Measurements from ENCODE around the gene DUOXA1.

DUOXA1 gene

DNA sequence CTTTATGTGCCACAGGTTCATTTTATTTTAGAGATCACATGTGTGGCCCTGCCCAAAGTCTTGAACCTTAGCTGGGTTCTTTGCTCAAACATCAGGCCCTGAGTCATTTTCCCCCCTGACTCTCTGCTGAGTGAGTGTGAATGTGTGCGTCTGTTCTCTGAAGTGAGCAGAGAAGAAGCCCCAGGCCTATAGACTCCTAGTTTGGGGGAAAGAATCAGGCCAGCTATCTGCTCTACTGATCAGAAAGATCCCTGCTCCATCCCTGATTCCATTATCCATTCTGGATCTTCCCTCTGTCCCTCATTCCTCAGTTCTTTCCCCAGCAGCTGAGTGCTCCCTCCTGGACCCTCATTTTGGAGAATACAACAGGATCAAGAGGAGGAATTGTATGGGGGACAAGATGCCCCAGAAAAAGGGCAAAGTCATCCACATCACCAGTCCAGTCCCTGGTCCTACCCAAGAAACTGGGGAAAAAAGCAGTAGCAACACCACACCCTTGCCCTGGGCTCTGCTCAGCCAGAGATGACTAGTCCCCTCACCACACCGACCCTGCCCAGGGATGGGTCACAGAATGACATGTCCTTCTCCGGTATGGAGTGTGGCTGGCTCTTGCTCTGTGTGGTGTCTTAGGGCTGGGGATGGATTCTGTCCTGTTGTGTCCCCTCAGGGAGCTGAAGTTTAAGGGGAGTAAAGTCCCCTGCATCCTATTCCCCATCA, 3.3 kb upstream of the DUOXA1 start:
- Histone ChIP-seq H3K9me3 (ENCODE audit: low read depth, low read length) (no peaks in the 10 kb centered on the region), H3K9ac (ENCODE audit: insufficient read length) (no peak overlapping the region), H3K36me3 (ENCODE audit: insufficient read depth, low read length) (no peaks in the 10 kb centered on the region), H3K27ac (no peak overlapping the region), H3K4me3 (no peak overlapping the region)
- DNase-seq (ENCODE audit: low read depth, low spot score) = no peak
- TF ChIP-seq FOXP2 (optimal IDR thresholded peaks at IDR 0.05; ENCODE audit: control extremely low read depth, extremely low read length, insufficient read depth) (no peak), POLR2AphosphoS5 (IDR thresholded peaks at IDR 0.05; ENCODE audit: borderline replicate concordance, low read depth, low read length) (no peak), EZH2 (IDR thresholded peaks at IDR 0.05) (no peak)

DNA sequence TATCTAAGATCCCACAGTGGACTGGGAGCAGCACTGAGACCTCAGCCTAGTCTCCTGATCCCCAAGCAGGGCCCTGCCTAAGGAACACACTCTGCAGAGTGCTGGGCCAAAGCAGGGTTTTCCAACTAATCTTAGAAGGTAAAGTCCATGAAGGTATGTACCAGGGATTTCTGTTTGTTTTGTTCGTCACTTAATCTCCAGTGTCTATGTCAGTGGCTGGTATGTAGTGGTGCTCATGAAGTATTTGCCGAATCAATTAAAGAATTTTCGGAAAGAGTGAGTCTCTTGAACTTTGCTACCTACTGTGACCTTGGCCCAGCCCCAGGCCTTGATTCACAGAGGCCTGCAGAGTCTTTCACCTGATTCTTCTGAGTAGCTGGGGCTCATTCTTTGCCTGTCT, 1.8 kb upstream of the DUOXA1 start:
- DNase-seq (ENCODE audit: low read depth, low spot score) = no peak
- TF ChIP-seq EZH2 (IDR thresholded peaks at IDR 0.05) (no peak), POLR2AphosphoS5 (IDR thresholded peaks at IDR 0.05; ENCODE audit: borderline replicate concordance, low read depth, low read length) (no peak), FOXP2 (optimal IDR thresholded peaks at IDR 0.05; ENCODE audit: control extremely low read depth, extremely low read length, insufficient read depth) (no peak)
- Histone ChIP-seq H3K4me3 (no peak overlapping the region), H3K36me3 (ENCODE audit: insufficient read depth, low read length) (no peaks in the 10 kb centered on the region), H3K27ac (no peak overlapping the region), H3K9ac (ENCODE audit: insufficient read length) (no peak overlapping the region), H3K9me3 (ENCODE audit: low read depth, low read length) (no peaks in the 10 kb centered on the region)

DNA sequence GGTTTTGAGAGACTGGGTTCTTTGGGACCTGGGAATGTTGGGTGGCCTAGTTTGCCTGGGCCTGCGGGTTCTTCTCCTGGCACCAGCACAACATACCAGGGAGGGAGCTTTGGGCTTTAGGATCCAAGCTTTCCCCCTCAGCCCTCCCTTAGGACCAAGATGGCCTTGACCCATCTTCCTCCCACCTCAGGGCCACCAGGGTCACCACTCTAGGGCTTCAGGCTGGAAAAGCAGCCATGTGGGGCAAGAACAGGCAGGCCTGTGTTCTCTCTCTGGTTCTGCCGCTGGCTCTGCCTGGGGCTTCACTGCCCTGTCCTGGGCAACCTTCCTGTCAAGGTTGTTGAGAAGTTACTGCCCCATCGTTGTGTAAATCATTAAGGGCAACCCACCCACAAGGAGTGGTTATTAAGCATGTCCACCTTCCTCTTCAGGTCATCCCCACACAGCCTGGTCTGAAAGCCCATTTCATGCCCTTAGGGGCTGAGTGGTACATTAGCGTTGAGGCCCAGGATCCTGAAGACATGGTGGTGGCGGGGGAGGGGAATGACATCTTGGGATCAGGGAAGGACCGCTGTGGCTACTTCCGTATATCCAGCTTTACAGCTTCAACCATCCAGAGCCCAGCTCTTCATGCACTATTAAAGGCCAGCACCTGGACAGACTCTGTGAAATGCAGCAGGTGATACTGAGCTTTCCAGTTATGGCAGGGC, 767 bp upstream of the DUOXA1 start:
- H3K27ac ChIP-seq = no peak overlapping the region

DNA sequence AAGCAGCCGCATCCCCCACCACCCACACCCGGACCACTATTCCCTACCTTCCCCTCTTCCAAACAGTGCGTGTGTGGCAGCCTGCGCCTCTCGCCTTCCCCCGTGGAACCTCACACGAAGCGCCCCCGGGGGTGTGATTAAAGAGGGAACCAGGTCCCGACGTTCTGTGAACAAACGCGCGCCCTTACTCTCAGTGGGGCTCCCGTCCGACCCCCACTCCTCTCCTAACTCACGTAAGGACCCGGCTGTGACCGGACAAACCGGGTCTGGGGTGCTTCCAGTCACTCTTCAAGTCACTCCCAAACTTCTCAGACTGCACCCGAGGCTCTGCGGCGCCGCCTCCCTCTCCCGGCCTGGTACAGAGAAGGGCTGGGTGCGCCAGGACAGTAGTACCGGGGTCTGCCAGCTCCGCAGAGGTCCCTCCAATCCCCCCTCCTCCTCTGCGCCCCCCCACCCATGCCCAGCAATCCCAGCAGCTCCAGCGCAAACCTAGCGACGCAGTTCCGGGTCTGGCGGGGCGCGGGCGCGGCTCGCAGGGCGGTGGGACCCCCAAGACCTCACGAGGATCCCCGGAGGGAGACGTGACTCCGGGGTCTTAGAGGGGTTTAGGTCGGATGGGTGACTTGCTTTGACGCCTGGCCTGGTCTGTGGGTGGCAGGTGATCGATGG, 574 bp downstream of the DUOXA1 start:
- no peak overlapping the region for H3K27ac ChIP-seq
- no peak overlapping the region for H3K9ac ChIP-seq (ENCODE audit: insufficient read length)
- TF ChIP-seq EZH2 (IDR thresholded peaks at IDR 0.05) (no peak), POLR2AphosphoS5 (IDR thresholded peaks at IDR 0.05; ENCODE audit: borderline replicate concordance, low read depth, low read length) (no peak), FOXP2 (optimal IDR thresholded peaks at IDR 0.05; ENCODE audit: control extremely low read depth, extremely low read length, insufficient read depth) (no peak)
- H3K36me3 ChIP-seq (ENCODE audit: insufficient read depth, low read length) = no peaks in the 10 kb centered on the region
- no peaks in the 10 kb centered on the region for H3K9me3 ChIP-seq (ENCODE audit: low read depth, low read length)
- DNase-seq (ENCODE audit: low read depth, low spot score) = no peak
- no peak overlapping the region for H3K4me3 ChIP-seq

More for the DNA sequence above, 767 bp upstream of the DUOXA1 start:
- TF ChIP-seq EZH2 (IDR thresholded peaks at IDR 0.05) (no peak), FOXP2 (optimal IDR thresholded peaks at IDR 0.05; ENCODE audit: control extremely low read depth, extremely low read length, insufficient read depth) (no peak), POLR2AphosphoS5 (IDR thresholded peaks at IDR 0.05; ENCODE audit: borderline replicate concordance, low read depth, low read length) (no peak)
- Histone ChIP-seq H3K9ac (ENCODE audit: insufficient read length) (no peak overlapping the region), H3K36me3 (ENCODE audit: insufficient read depth, low read length) (no peaks in the 10 kb centered on the region), H3K4me3 (no peak overlapping the region), H3K9me3 (ENCODE audit: low read depth, low read length) (no peaks in the 10 kb centered on the region)
- DNase-seq (ENCODE audit: low read depth, low spot score) = no peak

DNA sequence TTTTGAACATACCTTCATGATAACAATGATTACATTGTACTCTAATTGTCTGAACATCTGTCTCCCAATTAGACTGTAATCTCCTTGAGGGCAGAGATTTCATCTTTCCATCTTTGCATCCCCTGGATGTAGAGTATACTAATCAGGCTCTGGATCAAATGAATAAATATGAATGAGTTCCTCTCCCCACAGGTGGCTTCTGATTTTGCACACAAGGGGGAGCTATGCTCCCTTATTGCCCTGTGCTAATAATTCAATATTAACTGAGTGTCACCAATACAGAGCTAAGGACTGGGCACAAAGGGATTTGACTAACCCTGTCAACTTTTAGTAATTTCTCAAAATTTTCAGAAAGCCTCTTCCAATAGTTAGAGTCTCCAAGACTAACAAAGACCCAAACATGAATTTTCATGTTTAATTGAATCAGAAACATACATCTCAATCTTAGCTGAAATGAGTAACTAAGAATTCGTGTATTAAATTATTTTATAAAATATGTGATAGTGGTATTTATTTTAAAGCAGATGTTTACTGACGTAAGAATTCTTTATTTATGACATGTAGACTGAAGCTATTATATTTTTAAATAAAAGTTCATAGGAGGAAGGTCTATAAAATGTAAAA, 3.0 kb downstream of the DUOXA1 start:
- Histone ChIP-seq H3K9ac (ENCODE audit: insufficient read length) (no peak overlapping the region), H3K9me3 (ENCODE audit: low read depth, low read length) (no peaks in the 10 kb centered on the region), H3K4me3 (no peak overlapping the region), H3K27ac (no peak overlapping the region), H3K36me3 (ENCODE audit: insufficient read depth, low read length) (no peaks in the 10 kb centered on the region)
- peak; percentile 18 for DNase-seq (ENCODE audit: low read depth, low spot score)
- no peak for TF ChIP-seq POLR2AphosphoS5 (IDR thresholded peaks at IDR 0.05; ENCODE audit: borderline replicate concordance, low read depth, low read length)
- no peak for TF ChIP-seq FOXP2 (optimal IDR thresholded peaks at IDR 0.05; ENCODE audit: control extremely low read depth, extremely low read length, insufficient read depth)
- TF ChIP-seq EZH2 (IDR thresholded peaks at IDR 0.05) = no peak

DNA sequence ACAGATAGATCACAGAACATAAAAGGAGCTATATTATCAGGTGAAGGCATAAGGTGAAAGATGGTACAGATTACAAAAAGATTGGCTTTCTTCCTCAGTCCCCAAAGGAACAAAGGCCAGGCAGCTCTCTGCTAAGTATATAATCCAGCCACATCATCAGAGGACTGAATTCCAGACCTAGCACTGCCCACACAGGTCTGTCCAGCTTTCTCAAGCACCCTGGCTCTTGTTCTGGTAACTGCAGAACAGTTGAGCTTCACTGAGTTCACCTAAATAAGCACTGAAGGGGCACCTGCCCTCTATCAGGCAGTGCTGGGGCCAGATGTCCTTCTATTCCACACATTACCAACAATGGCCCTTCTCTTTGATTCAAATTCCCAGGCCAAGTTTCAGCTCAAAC, 6.3 kb downstream of the DUOXA1 start:
- H3K36me3 ChIP-seq (ENCODE audit: insufficient read depth, low read length) = no peaks in the 10 kb centered on the region
- H3K27ac ChIP-seq = no peak overlapping the region
- no peak overlapping the region for H3K4me3 ChIP-seq
- no peak for DNase-seq (ENCODE audit: low read depth, low spot score)
- TF ChIP-seq FOXP2 (optimal IDR thresholded peaks at IDR 0.05; ENCODE audit: control extremely low read depth, extremely low read length, insufficient read depth) (no peak), POLR2AphosphoS5 (IDR thresholded peaks at IDR 0.05; ENCODE audit: borderline replicate concordance, low read depth, low read length) (no peak), EZH2 (IDR thresholded peaks at IDR 0.05) (no peak)
- H3K9ac ChIP-seq (ENCODE audit: insufficient read length) = no peak overlapping the region
- no peaks in the 10 kb centered on the region for H3K9me3 ChIP-seq (ENCODE audit: low read depth, low read length)

DNA sequence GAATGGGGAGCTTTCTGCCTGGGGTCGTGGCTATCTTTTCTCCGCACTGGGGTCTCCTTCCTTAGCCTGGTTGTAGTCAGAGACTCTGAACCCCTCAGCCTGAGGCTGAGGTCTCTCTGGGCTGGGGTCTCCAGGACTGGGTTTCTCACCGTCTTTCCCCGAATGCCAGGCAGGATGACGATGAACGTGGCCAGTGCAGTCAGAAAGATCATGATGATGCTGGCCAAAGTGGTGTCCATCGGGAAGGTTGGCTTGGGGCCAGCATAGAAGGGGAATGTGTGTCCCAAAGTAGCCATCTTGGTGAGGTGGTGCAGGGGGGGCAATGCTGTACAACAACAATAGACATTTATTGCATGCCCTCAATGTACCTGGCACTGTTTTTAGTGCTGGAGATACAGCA, 7.0 kb downstream of the DUOXA1 start:
- no peak overlapping the region for H3K27ac ChIP-seq

More for the DNA sequence above, 7.0 kb downstream of the DUOXA1 start:
- no peak for TF ChIP-seq FOXP2 (optimal IDR thresholded peaks at IDR 0.05; ENCODE audit: control extremely low read depth, extremely low read length, insufficient read depth)
- TF ChIP-seq EZH2 (IDR thresholded peaks at IDR 0.05) = no peak
- TF ChIP-seq POLR2AphosphoS5 (IDR thresholded peaks at IDR 0.05; ENCODE audit: borderline replicate concordance, low read depth, low read length) = no peak
- DNase-seq (ENCODE audit: low read depth, low spot score) = no peak
- H3K4me3 ChIP-seq = no peak overlapping the region
- no peaks in the 10 kb centered on the region for H3K9me3 ChIP-seq (ENCODE audit: low read depth, low read length)
- no peaks in the 10 kb centered on the region for H3K36me3 ChIP-seq (ENCODE audit: insufficient read depth, low read length)
- H3K9ac ChIP-seq (ENCODE audit: insufficient read length) = no peak overlapping the region
